Testis (tissue), 3 donors: Measurements from ENCODE around the gene C6orf163. TPM values are rescaled to one million over a fixed set of nuclear protein-coding genes. Genes with fewer than 3 reads are reported as not detected.

Experiments
- DNase-seq: peaks from one replicate; pipeline ENCODE4 v3.0.0-alpha.2; 2019
- H3K27ac ChIP-seq, 2 donors: fragments of 200-600 bp; sonication (generic); one replicate each; pipeline ENCODE4 v1.5.1; 2019
- H3K27me3 ChIP-seq: fragments of 200-600 bp; sonication (generic); one replicate; pipeline ENCODE4 v1.5.1; 2019
- H3K36me3 ChIP-seq: fragments of 200-600 bp; sonication (generic); one replicate; pipeline ENCODE4 v1.5.1; 2017; ENCODE audit warnings: low read depth; ENCODE audit errors: missing control alignments
- H3K4me1 ChIP-seq: fragments of 200-600 bp; sonication (generic); one replicate; pipeline ENCODE4 v1.5.1; 2019
- H3K4me3 ChIP-seq, 2 donors: fragments of 200-600 bp; sonication (generic); one replicate each; pipeline ENCODE4 v1.5.1; 2017 to 2019
- H3K9me3 ChIP-seq: fragments of 200-600 bp; sonication (generic); one replicate; pipeline ENCODE4 v1.5.1; 2017
- POLR2A ChIP-seq: fragments of 450-650 bp; IDR thresholded peaks from one replicate; pipeline ENCODE4 v1.6.1; 2017; ENCODE audit warnings: antibody characterized with exemption, mild to moderate bottlenecking, moderate library complexity
- WGBS, 2 donors: methylation state at CpG; one replicate each; pipeline ENCODE4 v1.1.5; 2018; 5-methylcytosine and 5-hydroxymethylcytosine counted together
- intact Hi-C: fragments of 100-400 bp; cut with DNase I; formaldehyde crosslinking; loops from one replicate; pipeline ENCODE4 v1.15.1; 2023; ENCODE audit warnings: low total_unique reads
- polyA plus RNA-seq: library from polyadenylated mRNA; stranded (reverse); fragments of 350-450 nt; fragmentation: Illumina TruSeq; extraction: RNeasy Lipid Tissue Mini Kit (QIAGEN cat#74804); gene quantifications from one replicate; pipeline ENCODE4 v1.2.3, GENCODE V29; 2014; ENCODE audit warnings: low read depth, low replicate concordance; ENCODE audit not compliant: insufficient read depth
- total RNA-seq, 2 donors: library from RNA; depleted of rRNA; stranded (reverse); fragments of >200 nt; gene quantifications; one replicate each; pipeline ENCODE4 v1.2.3, GENCODE V29; 2016
- TF ChIP-seq, protein P1 (sequence below), 3 experiments: fragments of 450-650 bp in 2 of 3; fragments of 200-600 bp in 1 of 3; sonication (generic) in 1 of 3; IDR thresholded peaks; one replicate each; pipeline ENCODE4 v1.5.1; 2016 to 2019; ENCODE audit warnings: antibody characterized with exemption in 3 of 3, mild to moderate bottlenecking in 2 of 3, moderate library complexity in 1 of 3

The C6orf163 gene
- total and polyA plus RNA-seq, 3 donors from 2014 or later = 10.1 to 17.4 (median 12.5) TPM

DNA sequence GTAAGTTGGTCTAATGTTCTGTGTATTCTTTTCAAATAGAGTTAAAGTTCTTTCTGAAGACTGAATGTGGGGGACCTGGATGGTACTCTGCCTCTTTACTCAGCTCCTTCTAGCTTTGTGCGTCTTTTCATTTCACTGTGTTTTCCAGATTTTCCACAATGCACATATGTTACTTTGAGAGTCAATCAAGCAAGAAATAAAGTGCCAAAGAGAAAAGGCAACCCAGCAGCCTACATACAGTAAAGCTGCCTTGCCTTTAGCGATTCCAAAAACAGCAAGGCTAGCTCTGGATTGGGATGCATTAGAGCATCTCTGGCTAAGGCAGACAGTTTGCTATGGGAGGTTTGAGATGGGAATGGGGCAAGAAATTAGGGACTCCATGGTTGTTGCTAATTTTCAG lies 5.3 kb downstream of the C6orf163 start:
- no peaks in the 10 kb centered on the region for H3K4me1 ChIP-seq
- H3K9me3 ChIP-seq = no peaks in the 10 kb centered on the region
- H3K27ac ChIP-seq = no peak overlapping the region
- TF ChIP-seq, protein P1, sequence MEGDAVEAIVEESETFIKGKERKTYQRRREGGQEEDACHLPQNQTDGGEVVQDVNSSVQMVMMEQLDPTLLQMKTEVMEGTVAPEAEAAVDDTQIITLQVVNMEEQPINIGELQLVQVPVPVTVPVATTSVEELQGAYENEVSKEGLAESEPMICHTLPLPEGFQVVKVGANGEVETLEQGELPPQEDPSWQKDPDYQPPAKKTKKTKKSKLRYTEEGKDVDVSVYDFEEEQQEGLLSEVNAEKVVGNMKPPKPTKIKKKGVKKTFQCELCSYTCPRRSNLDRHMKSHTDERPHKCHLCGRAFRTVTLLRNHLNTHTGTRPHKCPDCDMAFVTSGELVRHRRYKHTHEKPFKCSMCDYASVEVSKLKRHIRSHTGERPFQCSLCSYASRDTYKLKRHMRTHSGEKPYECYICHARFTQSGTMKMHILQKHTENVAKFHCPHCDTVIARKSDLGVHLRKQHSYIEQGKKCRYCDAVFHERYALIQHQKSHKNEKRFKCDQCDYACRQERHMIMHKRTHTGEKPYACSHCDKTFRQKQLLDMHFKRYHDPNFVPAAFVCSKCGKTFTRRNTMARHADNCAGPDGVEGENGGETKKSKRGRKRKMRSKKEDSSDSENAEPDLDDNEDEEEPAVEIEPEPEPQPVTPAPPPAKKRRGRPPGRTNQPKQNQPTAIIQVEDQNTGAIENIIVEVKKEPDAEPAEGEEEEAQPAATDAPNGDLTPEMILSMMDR (IDR thresholded peaks at IDR 0.05) = no peak
- TF ChIP-seq POLR2A = no peak
- no peaks in the 10 kb centered on the region for H3K36me3 ChIP-seq
- no peak overlapping the region for H3K4me3 ChIP-seq
- intact Hi-C loops = no loop called here
- no peak for DNase-seq
- WGBS, 2 donors = 95 to 96% methylated on average over 2 of the region's 2 CpGs
- no peaks in the 10 kb centered on the region for H3K27me3 ChIP-seq

DNA sequence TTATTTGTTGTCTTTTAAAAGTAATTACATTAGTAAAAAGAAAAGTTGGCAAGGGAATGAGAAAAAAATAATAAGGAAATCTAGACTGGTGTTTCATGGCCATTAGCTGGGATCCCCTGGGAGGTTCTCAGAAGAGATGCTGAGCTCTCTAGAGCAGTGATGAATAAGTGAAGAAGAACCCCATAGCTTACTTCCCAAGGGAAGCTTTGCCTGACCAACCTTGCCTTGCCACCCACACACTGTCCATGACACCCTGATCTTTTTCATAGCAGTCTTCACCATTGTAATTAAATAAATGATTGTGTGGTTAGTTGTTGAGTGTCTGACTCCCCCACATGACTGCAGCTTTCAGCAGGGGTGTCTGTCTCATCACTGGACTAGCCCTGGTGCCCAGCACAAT lies 5.9 kb downstream of the C6orf163 start:
- Histone ChIP-seq H3K9me3 (no peaks in the 10 kb centered on the region), H3K4me1 (no peaks in the 10 kb centered on the region), H3K27ac (no peak overlapping the region), H3K27me3 (no peaks in the 10 kb centered on the region), H3K36me3 (no peaks in the 10 kb centered on the region), H3K4me3 (no peak overlapping the region)
- TF ChIP-seq, protein P1 (IDR thresholded peaks at IDR 0.05) = no peak
- TF ChIP-seq POLR2A = no peak
- DNase-seq = no peak
- intact Hi-C loops = no loop called here

DNA sequence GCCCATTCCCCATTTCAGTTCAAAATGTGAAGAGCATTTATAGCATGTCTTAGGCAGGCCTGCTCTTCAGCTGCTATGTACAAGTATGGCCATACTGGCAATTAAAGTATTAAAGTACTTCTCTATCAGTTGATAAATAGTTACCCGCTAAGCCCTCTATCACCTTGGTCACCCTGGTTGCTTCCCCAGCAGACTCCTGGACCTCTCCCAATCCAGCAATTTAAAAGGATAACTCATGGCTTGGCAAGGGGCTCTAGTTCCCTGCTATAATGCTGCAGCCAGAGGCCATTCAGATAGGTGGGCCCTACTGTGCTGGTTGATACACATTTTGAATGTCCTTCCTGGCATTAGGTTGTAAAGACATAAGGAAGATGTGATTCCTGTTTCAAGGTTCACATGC lies 7.0 kb downstream of the C6orf163 start:
- Histone ChIP-seq H3K4me3 (no peak overlapping the region), H3K36me3 (no peaks in the 10 kb centered on the region), H3K27me3 (no peaks in the 10 kb centered on the region), H3K4me1 (no peaks in the 10 kb centered on the region), H3K9me3 (no peaks in the 10 kb centered on the region), H3K27ac (no peak overlapping the region)
- no peak for DNase-seq
- 92 to 100% methylated on average over 1 of the region's 1 CpG for WGBS, 2 donors
- no peak for TF ChIP-seq POLR2A
- TF ChIP-seq, protein P1 (IDR thresholded peaks at IDR 0.05) = no peak
- intact Hi-C loops = no loop called here

DNA sequence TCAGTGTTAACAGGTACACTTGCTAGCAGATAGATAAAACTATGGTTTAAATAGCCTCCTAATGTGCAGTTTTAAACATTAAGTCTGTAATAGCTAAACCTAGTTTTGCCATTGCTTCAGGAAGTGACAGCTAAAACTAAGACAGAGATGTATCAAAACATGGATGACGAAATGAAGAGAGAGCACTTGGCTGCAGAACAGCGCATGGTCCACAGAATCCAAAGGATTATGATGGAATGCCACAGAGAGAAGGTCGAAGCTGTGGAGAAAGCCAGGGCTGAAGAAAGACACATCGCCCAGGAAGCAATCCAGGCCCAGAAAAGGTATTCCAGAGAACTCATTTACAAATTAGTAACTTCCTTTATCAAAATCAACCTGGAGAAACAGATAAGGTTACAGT lies 11.6 kb downstream of the C6orf163 start:
- Histone ChIP-seq H3K27me3 (no peaks in the 10 kb centered on the region), H3K27ac (no peak overlapping the region), H3K4me1 (no peaks in the 10 kb centered on the region), H3K9me3 (no peaks in the 10 kb centered on the region), H3K4me3 (no peak overlapping the region), H3K36me3 (no peaks in the 10 kb centered on the region)
- TF ChIP-seq, protein P1 (IDR thresholded peaks at IDR 0.05) = no peak
- no peak for TF ChIP-seq POLR2A
- 95% methylated on average over 4 of the region's 4 CpGs for WGBS, 2 donors
- no peak for DNase-seq
- intact Hi-C loops = no loop called here

DNA sequence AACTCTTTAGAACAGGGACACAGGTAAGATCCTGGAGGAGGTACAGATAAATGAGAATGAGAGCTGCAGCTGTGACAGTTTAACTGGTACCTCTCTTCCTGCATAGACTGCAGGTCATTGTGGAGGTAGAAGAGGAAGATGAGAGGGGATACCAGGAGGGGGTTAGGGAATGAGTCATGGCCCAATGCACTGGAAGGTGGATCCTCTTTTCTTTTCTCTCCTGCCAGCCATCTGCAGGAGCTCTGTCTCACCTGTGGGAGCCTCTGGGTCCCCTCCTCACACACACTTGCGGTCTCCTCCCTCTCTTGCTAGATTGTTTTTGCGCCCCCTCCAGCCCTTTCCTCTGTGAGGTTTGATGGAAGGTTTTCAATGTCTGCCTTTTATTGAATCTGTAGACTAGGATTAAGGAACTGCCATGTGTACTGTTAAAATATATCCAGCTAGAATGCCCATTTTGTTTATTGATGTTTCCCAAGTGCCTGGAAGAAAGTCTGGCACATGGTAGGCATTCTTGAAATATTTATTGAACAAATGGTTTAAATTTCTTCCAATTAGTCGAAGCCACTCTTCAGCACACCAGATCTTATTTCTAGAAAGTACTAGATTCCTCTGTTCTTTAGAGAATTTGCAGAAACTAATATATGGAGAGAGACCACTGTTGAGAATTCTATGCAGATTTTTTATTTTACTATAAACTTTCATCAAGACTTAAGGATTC lies 13.0 kb downstream of the C6orf163 start:
- H3K36me3 ChIP-seq = no peaks in the 10 kb centered on the region
- H3K9me3 ChIP-seq = no peaks in the 10 kb centered on the region
- H3K4me3 ChIP-seq = no peak overlapping the region
- no peak for DNase-seq
- H3K27ac ChIP-seq = no peak overlapping the region
- TF ChIP-seq POLR2A = no peak
- TF ChIP-seq, protein P1 (IDR thresholded peaks at IDR 0.05) = no peak
- intact Hi-C loops = no loop called here
- no peaks in the 10 kb centered on the region for H3K4me1 ChIP-seq
- 92 to 94% methylated on average over 3 of the region's 3 CpGs for WGBS, 2 donors
- no peaks in the 10 kb centered on the region for H3K27me3 ChIP-seq
